RWPE2 (cell line): ENCODE data around the gene PARD6G.

Source experiments
- ATAC-seq: fragments of 200-7000 bp; cut with Tn5 transposase; 3 replicates; pipeline ENCODE4 v1.9.1; 2021; ENCODE audit warnings: low read depth
- DNase-seq: peaks from one replicate; pipeline ENCODE4 v3.0.0-alpha.2; 2020; ENCODE audit warnings: low spot score
- H3K27ac ChIP-seq: fragments of 450-650 bp; 2 replicates; pipeline ENCODE4 v1.5.1; 2017; ENCODE audit warnings: mild to moderate bottlenecking; ENCODE audit not compliant: poor library complexity, severe bottlenecking
- H3K27me3 ChIP-seq: fragments of 250-450 bp; sonication (Bioruptor Pico); 2 replicates; pipeline ENCODE4 v1.5.1; 2021; ENCODE audit warnings: mild to moderate bottlenecking, moderate library complexity; ENCODE audit not compliant: insufficient read depth, poor library complexity, severe bottlenecking
- H3K36me3 ChIP-seq: fragments of 250-450 bp; sonication (Bioruptor Pico); 2 replicates; pipeline ENCODE4 v1.5.1; 2020; ENCODE audit warnings: low read depth, mild to moderate bottlenecking, moderate library complexity
- H3K4me1 ChIP-seq: fragments of 250-450 bp; sonication (Bioruptor Pico); 2 replicates; pipeline ENCODE4 v1.5.1; 2021; ENCODE audit warnings: mild to moderate bottlenecking, moderate library complexity; ENCODE audit not compliant: insufficient read depth, poor library complexity, severe bottlenecking
- H3K4me3 ChIP-seq: fragments of 250-450 bp; sonication (Bioruptor Pico); 2 replicates; pipeline ENCODE4 v1.5.1; 2021; ENCODE audit warnings: mild to moderate bottlenecking, moderate library complexity; ENCODE audit not compliant: severe bottlenecking
- H3K9me3 ChIP-seq: fragments of 250-450 bp; sonication (Bioruptor Pico); 2 replicates; pipeline ENCODE4 v1.5.1; 2021; ENCODE audit warnings: mild to moderate bottlenecking, moderate library complexity; ENCODE audit not compliant: severe bottlenecking
- TF ChIP-seq, protein P1 (sequence below): fragments of 450-650 bp; IDR thresholded peaks from one replicate; pipeline ENCODE4 v1.5.1; 2017; ENCODE audit warnings: mild to moderate bottlenecking, moderate library complexity; ENCODE audit not compliant: poor library complexity, severe bottlenecking

The PARD6G gene

DNA sequence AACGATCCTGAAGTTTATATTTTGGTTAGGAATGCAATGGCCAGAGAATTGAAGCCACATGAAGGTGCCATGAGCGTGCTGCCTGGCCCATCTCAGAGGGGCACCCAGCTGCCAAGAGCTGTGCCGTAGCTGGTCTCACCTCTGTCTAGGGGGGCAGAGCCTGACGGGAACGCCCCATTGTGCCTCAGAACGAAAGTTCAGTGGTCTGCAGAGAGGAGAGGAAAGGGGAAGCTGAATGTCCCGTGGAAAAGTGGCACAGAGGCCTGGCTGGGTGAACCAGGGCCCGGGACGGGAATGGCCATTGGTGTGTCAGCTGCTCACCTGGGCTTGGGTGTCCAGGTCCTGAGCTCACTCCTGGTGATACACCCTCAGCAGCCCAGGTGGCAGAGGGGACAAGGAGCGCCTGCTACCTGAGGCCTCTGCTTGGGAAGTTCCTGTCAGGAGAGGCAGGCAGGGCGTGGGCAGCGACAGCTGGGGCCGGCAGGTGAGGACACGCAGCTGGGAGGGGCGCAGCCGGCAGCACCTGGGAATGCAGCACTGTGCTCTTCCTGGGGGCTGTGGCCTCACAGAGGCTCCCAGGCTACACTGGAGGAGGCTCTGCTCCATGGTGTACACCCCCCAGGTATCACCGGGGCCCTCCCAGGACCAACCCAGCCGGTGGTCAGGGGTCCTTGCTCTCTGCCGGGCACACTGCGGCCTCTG is 67.3 kb downstream of the PARD6G start:
- DNase-seq, result no peak

DNA sequence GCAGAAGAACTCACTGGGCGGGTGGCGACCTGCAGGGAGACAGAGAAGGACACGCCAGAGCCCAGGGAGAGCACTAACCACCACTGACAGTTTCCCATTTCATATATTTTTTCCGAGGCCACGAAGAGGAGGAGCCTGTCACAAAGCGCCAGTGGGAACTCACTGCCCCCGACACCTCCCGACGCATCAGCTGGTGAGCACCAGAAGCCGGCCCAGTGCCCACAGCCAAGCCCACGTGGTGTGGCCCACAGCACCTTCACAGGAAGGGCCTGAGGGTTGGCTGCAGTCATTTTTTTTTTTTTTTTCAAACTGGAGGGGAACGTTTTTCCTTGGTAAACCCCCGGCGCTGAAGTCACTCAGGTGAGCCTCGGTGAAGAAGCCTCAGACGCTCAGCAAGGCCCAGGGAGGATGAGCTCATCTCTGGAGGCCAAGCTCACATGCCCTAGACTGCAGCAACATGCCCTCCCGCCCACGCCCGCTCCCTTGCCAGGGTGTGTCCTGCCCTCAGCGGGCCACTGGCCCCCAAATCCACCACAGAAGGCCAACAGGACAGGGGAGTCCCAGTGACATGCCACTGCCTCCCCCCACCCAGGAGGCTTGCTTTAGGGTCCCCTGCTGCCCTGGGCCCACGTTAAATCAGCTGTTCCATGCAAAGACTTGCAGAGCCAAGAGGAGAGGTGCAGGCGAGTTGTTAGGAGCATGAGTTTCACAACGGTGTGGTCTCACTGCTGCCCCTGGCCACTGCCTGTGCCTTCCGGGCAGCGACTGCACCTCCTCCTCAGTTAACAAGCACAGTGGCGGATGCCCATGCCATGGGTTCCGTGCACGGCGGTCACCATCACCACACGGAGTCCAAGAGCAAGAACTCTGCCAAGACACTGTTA is 68.1 kb downstream of the PARD6G start:
- DNase-seq, result peak; percentile 85
- Histone ChIP-seq H3K36me3 (no peaks in the 10 kb centered on the region), H3K27ac (peak overlapping the region; percentile 62), H3K4me3 (no peak overlapping the region), H3K9me3 (no peaks in the 10 kb centered on the region), H3K4me1 (peaks cover 20% of the 10 kb centered on the region), H3K27me3 (no peaks in the 10 kb centered on the region)
- peak; percentile 76 for ATAC-seq
- TF ChIP-seq, protein P1, sequence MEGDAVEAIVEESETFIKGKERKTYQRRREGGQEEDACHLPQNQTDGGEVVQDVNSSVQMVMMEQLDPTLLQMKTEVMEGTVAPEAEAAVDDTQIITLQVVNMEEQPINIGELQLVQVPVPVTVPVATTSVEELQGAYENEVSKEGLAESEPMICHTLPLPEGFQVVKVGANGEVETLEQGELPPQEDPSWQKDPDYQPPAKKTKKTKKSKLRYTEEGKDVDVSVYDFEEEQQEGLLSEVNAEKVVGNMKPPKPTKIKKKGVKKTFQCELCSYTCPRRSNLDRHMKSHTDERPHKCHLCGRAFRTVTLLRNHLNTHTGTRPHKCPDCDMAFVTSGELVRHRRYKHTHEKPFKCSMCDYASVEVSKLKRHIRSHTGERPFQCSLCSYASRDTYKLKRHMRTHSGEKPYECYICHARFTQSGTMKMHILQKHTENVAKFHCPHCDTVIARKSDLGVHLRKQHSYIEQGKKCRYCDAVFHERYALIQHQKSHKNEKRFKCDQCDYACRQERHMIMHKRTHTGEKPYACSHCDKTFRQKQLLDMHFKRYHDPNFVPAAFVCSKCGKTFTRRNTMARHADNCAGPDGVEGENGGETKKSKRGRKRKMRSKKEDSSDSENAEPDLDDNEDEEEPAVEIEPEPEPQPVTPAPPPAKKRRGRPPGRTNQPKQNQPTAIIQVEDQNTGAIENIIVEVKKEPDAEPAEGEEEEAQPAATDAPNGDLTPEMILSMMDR, result no peak

More for the DNA sequence above, 67.3 kb downstream of the PARD6G start:
- TF ChIP-seq, protein P1, result peak; percentile 17
- no peaks in the 10 kb centered on the region for H3K27me3 ChIP-seq
- no peaks in the 10 kb centered on the region for H3K36me3 ChIP-seq
- no peak overlapping the region for H3K4me3 ChIP-seq
- H3K9me3 ChIP-seq, result no peaks in the 10 kb centered on the region
- H3K4me1 ChIP-seq, result peaks cover 20% of the 10 kb centered on the region
- peak overlapping the region; percentile 62 for H3K27ac ChIP-seq
- peak; percentile 93 for ATAC-seq

GRCh38 chr18:80177128-80177527 is 70.2 kb downstream of the PARD6G start:
- H3K36me3 ChIP-seq, result no peaks in the 10 kb centered on the region
- no peaks in the 10 kb centered on the region for H3K9me3 ChIP-seq
- TF ChIP-seq, protein P1, result no peak
- H3K27ac ChIP-seq, result no peak overlapping the region
- DNase-seq (no peak), ATAC-seq (no peak)
- H3K27me3 ChIP-seq, result no peaks in the 10 kb centered on the region
- no peak overlapping the region for H3K4me3 ChIP-seq
- peaks cover 20% of the 10 kb centered on the region for H3K4me1 ChIP-seq

GRCh38 chr18:80176334-80177073 is 70.8 kb downstream of the PARD6G start:
- TF ChIP-seq, protein P1, result no peak
- H3K4me3 ChIP-seq, result no peak overlapping the region
- H3K9me3 ChIP-seq, result no peaks in the 10 kb centered on the region
- no peaks in the 10 kb centered on the region for H3K27me3 ChIP-seq
- no peaks in the 10 kb centered on the region for H3K36me3 ChIP-seq
- DNase-seq, result no peak
- no peak for ATAC-seq
- H3K4me1 ChIP-seq, result peaks cover 24% of the 10 kb centered on the region
- no peak overlapping the region for H3K27ac ChIP-seq
